Thyroid gland (tissue), 4 donors: Measurements from ENCODE around the gene OSTF1. TPM values are rescaled to one million over a fixed set of nuclear protein-coding genes. Genes with fewer than 3 reads are reported as not detected.

Source experiments
- DNase-seq, 2 donors: peaks; one replicate each; pipeline ENCODE4 v3.0.0-alpha.2; 2019
- H3K27ac ChIP-seq, 3 donors: fragments of 200-600 bp; sonication (generic); 1 replicate in 2 of 3; 2 replicates in 1 of 3; pipeline ENCODE4 v1.5.1; 2016 to 2019; ENCODE audit warnings: mild to moderate bottlenecking in 1 of 3, moderate library complexity in 1 of 3
- H3K27me3 ChIP-seq: fragments of 200-600 bp; sonication (generic); one replicate; pipeline ENCODE4 v1.5.1; 2019
- H3K36me3 ChIP-seq, 2 donors: fragments of 200-600 bp; sonication (generic); one replicate each; pipeline ENCODE4 v1.5.1; 2016 to 2019
- H3K4me1 ChIP-seq, 2 donors: fragments of 200-600 bp; sonication (generic); one replicate each; pipeline ENCODE4 v1.5.1; 2017 to 2019
- H3K4me3 ChIP-seq, 3 donors: fragments of 200-600 bp; sonication (generic); replicated peaks in 1 of 3; 1 replicate in 2 of 3; 2 replicates in 1 of 3; pipeline ENCODE4 v1.5.1; 2016; ENCODE audit warnings: mild to moderate bottlenecking in 1 of 3
- H3K9me3 ChIP-seq: fragments of 200-600 bp; sonication (generic); one replicate; pipeline ENCODE4 v1.5.1; 2017
- POLR2A ChIP-seq, 2 donors: fragments of 450-650 bp; IDR thresholded peaks; one replicate each; pipeline ENCODE4 v1.6.1; 2017; ENCODE audit warnings: antibody characterized with exemption in 2 of 2, mild to moderate bottlenecking in 2 of 2, moderate library complexity in 1 of 2
- WGBS, 2 donors: methylation state at CpG; one replicate each; pipeline ENCODE4 v1.1.5; 2017; 5-methylcytosine and 5-hydroxymethylcytosine counted together
- intact Hi-C: fragments of 100-400 bp; cut with DNase I; formaldehyde crosslinking; loops from one replicate; pipeline ENCODE4 v1.15.1; 2023
- total RNA-seq, 4 donors: library from RNA; depleted of rRNA; stranded (reverse); fragments of >200 nt; gene quantifications; one replicate each; pipeline ENCODE4 v1.2.3, GENCODE V29; 2016
- TF ChIP-seq, protein P1 (sequence below), 6 experiments: fragments of 200-600 bp in 3 of 6; fragments of 450-650 bp in 3 of 6; sonication (generic) in 3 of 6; IDR thresholded peaks; one replicate each; pipeline ENCODE4 v1.5.1; 2016 to 2019; ENCODE audit warnings: antibody characterized with exemption in 6 of 6, mild to moderate bottlenecking in 2 of 6, inconsistent platforms in 1 of 6, moderate library complexity in 1 of 6

OSTF1 gene
- total RNA-seq, 4 donors from 2014 or later = 34.7 to 36.6 (median 35.6) TPM

- Histone ChIP-seq H3K27ac (no peak overlapping the region), H3K4me1 (peaks cover 0 to 3% of the 10 kb centered on the region in 2 donors), H3K27me3 (no peaks in the 10 kb centered on the region), H3K4me3 (no peak overlapping the region), H3K36me3 (no peaks in the 10 kb centered on the region), H3K9me3 (no peaks in the 10 kb centered on the region)
- intact Hi-C loops = no loop called here
- TF ChIP-seq, protein P1, sequence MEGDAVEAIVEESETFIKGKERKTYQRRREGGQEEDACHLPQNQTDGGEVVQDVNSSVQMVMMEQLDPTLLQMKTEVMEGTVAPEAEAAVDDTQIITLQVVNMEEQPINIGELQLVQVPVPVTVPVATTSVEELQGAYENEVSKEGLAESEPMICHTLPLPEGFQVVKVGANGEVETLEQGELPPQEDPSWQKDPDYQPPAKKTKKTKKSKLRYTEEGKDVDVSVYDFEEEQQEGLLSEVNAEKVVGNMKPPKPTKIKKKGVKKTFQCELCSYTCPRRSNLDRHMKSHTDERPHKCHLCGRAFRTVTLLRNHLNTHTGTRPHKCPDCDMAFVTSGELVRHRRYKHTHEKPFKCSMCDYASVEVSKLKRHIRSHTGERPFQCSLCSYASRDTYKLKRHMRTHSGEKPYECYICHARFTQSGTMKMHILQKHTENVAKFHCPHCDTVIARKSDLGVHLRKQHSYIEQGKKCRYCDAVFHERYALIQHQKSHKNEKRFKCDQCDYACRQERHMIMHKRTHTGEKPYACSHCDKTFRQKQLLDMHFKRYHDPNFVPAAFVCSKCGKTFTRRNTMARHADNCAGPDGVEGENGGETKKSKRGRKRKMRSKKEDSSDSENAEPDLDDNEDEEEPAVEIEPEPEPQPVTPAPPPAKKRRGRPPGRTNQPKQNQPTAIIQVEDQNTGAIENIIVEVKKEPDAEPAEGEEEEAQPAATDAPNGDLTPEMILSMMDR (IDR thresholded peaks at IDR 0.05) = no peak
- no peak for TF ChIP-seq POLR2A (IDR thresholded peaks at IDR 0.05)
- whole genome bisulfite sequencing, 2 donors = 98 to 99% methylated on average over 5 of the region's 5 CpGs
- DNase-seq = no peak
Observed at GRCh38 chr9:75163764-75164163, 75.5 kb downstream of the OSTF1 start.

DNA sequence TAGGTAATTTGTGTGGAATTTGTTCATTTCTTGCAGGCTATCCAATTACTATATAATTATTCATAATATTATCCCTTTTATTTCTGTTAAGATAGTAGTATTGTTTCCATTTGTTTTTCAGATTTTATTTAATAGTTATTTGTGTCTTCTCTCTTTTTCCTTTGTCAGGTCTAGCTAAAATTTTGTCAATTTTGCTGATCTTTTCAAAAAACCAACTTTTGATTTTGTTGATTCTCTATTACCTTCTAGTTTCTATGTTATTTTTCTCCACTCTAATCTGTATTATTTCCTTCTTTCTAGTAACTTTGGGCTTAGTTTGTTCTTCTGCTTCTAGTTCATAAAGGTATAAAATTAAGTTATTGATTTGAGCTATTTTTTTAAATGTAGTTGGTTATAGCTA is 76.3 kb downstream of the OSTF1 start:
- intact Hi-C loops = no loop called here
- H3K36me3 ChIP-seq = no peaks in the 10 kb centered on the region
- DNase-seq = no peak
- H3K27ac ChIP-seq = no peak overlapping the region
- H3K27me3 ChIP-seq = no peaks in the 10 kb centered on the region
- peaks cover 0 to 3% of the 10 kb centered on the region in 2 donors for H3K4me1 ChIP-seq
- TF ChIP-seq, protein P1 (IDR thresholded peaks at IDR 0.05) = no peak
- TF ChIP-seq POLR2A (IDR thresholded peaks at IDR 0.05) = no peak
- H3K4me3 ChIP-seq = no peak overlapping the region
- H3K9me3 ChIP-seq = no peaks in the 10 kb centered on the region

- WGBS, 2 donors = 87 to 90% methylated on average over 1 of the region's 1 CpG
- Histone ChIP-seq H3K4me1 (no peaks in the 10 kb centered on the region), H3K4me3 (no peak overlapping the region), H3K27ac (no peak overlapping the region), H3K36me3 (no peaks in the 10 kb centered on the region), H3K27me3 (no peaks in the 10 kb centered on the region), H3K9me3 (no peaks in the 10 kb centered on the region)
- intact Hi-C loops = no loop called here
- TF ChIP-seq POLR2A (IDR thresholded peaks at IDR 0.05) = no peak
- TF ChIP-seq, protein P1 (IDR thresholded peaks at IDR 0.05) = no peak
- DNase-seq = no peak
Observed at GRCh38 chr9:75167281-75167680, 79.0 kb downstream of the OSTF1 start.

- no peak for DNase-seq
- Histone ChIP-seq H3K4me3 (no peak overlapping the region), H3K27me3 (no peaks in the 10 kb centered on the region), H3K36me3 (no peaks in the 10 kb centered on the region), H3K27ac (no peak overlapping the region), H3K9me3 (no peaks in the 10 kb centered on the region), H3K4me1 (no peaks in the 10 kb centered on the region)
- 44 to 83% methylated on average over 2 of the region's 2 CpGs for WGBS, 2 donors
- intact Hi-C loops = no loop called here
- TF ChIP-seq POLR2A (IDR thresholded peaks at IDR 0.05) = no peak
- TF ChIP-seq, protein P1 (IDR thresholded peaks at IDR 0.05) = no peak
Observed at GRCh38 chr9:75168270-75169178, 80.2 kb downstream of the OSTF1 start.

DNA sequence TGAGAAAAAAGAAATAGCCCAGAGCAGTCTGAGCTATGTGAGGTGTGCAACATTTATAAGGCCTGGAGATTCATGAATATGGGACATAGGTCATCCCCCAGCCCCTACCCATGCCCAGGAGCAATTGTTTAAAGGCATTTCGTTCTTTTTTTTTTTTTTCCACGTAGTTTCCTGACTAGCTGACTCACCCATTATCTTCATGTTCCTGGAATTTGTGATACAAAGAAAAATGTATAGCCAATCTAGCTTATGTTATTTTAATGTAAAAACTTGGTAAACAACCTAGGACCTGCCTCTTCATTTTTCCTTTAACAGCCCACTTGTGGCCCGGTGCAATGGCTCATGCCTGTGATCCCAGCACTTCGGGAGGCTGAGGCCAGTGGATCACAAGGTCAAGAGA is 81.3 kb downstream of the OSTF1 start:
- intact Hi-C loops = no loop called here
- Histone ChIP-seq H3K27ac (no peak overlapping the region), H3K36me3 (no peaks in the 10 kb centered on the region), H3K4me3 (no peak overlapping the region), H3K9me3 (no peaks in the 10 kb centered on the region), H3K4me1 (no peaks in the 10 kb centered on the region), H3K27me3 (no peaks in the 10 kb centered on the region)
- DNase-seq = no peak
- 81 to 87% methylated on average over 4 of the region's 4 CpGs for WGBS, 2 donors
- TF ChIP-seq, protein P1 (IDR thresholded peaks at IDR 0.05) = no peak
- TF ChIP-seq POLR2A (IDR thresholded peaks at IDR 0.05) = no peak
